Activated CD4-positive, CD25-positive, alpha-beta regulatory T cell treated with anti-CD3 and anti-CD28 coated beads, Interleukin-2, amount 50 U/mL, for 72 hours (primary cell): ENCODE data around the gene HECW1.
"Not testable (repeated sequence)": the region's sequence is repeated elsewhere in the genome, so short reads cannot be mapped to it uniquely, and the experiment has no call there.

Experiments
- DNase-seq: peaks from one replicate; pipeline ENCODE4 v3.0.0; 2021

Gene HECW1

DNA sequence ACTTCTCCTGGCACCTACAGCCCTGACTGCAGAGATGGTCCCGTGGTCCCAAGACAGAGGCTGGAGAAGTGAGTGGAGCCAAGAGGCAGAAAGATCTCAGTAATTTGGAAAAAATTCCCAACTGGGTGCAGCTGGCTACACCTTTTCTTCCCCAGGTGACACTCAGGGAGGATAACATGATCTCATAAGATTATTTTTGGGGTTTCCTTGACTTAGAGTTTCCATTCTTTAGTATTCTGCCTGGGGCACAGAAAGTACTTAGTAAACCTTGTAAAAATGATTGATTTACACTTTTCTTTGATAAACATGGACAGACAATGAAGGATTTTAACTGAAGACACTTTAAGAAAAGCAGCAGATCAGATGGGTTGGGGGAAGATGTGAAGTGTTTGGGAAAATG, 38.6 kb downstream of the HECW1 start:
- no peak for DNase-seq

DNA sequence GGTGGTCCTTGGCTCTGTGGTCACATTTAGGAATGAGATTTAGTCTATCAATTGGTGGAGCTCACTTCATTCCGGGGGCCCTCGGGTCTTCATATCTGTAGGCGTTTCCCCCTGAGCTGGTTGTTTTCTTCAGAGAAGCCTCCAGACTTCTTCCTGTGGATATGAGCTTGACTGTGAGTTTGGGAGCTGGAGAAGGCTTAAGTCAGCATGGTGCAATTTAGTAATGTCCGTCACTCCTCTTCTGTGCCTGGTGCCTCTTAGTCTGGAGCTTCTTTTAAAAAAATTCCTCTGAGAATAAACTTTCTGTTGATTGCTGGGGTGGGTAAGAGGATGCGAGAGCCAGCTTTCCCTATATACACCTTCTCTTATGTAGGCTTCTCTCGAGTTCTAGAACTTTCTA, 40.2 kb downstream of the HECW1 start:
- DNase-seq = no peak

DNA sequence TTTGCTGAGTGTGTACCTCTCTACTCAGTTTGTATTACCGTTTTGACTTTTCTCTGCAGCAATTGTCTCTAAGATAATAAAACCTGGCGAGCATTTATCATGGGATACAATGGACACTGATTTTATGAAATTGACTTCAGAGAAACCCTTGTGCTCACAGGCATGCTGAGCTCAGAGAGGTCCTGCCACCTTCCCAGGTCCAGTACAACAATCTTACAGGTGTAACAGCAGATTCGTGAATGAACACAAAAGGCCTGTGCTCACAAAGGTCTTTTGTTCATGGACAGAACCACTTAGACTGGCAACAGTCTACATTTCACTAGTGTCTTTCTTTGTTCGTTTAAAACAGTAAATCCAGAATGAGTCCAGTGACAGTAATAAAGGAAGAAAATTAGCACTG, 43.2 kb downstream of the HECW1 start:
- DNase-seq = no peak

DNA sequence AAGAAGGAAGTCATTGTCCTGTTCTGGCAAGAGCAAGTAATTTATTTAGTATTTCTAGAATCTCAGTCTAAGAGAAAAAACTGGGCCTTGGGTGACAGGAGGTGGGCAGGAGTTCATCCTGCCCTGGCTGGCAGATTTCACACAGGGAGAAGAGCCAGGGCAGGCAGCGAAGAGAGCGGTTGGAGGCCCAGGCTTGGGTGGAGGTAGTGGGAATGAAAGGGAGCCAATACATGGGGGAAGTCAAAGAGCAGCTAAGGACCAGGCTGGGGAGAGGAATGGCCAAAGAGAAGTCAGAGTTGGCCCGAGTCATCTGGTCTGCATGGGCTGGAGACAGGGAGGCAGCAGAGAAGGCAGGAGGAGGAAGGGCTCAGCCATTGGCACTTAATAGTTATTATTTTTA, 51.4 kb downstream of the HECW1 start:
- DNase-seq = no peak

DNA sequence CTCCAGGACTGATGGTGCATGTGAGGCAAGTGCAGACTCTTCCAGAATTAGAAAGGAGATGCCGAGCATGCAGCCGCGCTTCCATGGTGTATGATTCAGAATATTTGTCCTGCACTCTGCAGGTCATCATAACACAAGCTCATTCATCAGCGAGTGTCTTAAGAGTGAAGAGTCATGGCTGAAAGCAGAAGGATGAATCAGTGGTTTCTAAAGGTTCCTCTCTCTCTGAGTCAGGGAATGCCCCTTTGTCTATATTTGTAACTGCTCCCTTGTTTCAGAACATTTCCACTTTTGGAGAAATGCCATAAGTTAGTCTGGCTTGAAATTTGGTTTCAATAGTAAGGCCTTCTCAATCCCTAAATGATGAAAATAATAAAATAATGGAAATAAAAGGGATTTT, 52.3 kb downstream of the HECW1 start:
- DNase-seq = no peak

DNA sequence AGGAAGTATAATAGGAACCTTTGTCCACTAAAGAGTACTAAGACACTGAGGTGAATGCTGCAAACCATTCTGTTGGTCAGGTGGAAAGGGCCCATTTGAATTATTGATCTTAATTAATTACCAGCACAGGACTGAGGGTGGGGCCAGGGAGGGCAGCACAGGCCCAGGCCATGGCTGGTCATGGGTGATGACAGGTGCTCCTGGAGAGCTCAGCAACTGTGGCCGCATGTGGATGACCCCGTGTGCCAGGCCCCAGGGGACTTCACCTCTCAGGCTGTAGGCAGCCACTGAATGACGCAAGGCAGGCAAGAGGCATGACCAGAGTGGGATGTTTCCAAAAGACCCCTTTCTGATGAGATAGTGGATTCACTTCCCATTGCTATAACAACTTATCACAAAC, 54.2 kb downstream of the HECW1 start:
- no peak for DNase-seq

DNA sequence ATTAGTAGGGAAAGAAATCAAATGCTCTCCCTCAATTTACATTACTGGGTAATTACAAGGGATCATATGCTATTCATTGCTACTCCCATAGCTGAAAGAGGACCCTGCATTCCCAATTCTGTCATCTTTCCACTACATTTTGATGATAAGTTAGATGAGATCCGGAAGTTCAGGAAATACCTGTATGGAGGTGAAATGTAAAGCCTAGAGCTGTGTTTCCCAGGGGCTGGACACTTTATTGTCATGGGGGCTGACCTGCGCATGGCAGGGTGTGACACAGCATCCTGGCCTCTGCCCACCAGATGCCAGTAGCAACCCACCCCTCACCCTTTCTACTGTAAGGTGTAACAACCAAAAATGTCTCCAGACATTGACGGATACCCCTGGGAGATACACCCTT, 56.6 kb downstream of the HECW1 start:
- DNase-seq = no peak

DNA sequence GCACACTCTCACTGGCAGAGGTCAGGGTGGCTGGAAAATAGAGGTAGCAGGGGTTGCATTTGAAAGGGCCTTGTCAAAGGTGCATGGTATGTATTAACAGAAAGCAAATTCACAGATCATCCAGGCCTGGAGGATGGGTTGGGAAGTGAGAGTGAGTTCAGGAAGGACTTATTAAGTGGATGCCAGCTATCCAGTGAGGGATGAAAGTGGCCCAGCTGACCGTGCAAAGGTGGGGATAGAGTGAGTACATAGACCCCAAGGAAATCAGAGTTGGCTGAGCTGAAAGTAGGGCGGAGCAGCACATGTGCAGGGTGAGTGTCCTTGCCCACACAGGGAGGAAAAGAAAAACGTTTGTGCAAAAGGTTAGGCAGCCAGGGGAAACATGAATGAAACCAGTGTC, 58.1 kb downstream of the HECW1 start:
- no peak for DNase-seq

DNA sequence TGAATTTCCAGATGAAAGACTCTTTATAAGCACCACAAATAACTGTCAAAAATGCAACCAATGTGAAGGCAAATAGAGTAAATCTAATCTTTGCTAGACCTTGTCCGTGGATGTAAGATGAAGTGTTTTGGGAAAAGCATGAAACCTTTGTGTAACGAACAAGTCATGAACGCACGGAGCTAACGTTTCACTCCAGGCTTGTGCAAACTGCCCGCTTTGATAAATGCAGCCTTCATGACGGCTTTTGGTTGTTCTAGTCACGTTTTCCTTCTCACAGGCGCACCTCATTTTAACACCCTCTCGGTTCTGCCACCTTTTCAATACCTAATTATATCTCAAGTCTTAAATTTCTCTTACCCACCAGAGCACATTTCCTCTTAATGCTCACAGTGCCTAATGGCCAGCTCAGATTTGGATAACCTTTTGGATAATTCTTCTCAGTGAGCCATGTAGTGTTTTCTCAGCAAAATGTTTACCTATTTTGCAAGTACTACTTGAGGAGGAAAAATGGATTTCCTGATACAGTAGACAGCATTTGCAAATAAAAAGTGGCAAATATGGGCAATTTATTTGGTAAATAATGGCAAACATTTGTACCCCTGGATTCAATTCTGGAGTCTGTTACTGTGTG, 63.2 kb downstream of the HECW1 start:
- DNase-seq = no peak

DNA sequence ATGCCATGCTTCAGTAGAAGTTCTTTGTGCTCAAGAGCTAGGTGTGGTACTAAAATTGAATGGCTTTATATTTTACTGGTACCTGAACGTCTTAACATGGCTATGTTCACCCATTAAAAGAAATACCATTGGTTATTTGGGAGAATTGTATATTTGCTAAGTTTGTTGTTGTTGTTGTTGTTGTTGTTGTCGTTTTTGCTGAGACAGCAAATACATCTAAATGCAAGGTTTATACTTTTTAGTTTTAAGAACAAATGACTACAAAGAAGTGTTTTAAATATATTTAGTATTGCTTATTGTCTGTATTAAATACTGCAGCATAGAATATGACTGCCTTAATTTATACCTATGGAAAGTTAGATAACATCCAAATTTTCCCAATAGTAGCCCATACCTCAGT, 66.9 kb downstream of the HECW1 start:
- no peak for DNase-seq

DNA sequence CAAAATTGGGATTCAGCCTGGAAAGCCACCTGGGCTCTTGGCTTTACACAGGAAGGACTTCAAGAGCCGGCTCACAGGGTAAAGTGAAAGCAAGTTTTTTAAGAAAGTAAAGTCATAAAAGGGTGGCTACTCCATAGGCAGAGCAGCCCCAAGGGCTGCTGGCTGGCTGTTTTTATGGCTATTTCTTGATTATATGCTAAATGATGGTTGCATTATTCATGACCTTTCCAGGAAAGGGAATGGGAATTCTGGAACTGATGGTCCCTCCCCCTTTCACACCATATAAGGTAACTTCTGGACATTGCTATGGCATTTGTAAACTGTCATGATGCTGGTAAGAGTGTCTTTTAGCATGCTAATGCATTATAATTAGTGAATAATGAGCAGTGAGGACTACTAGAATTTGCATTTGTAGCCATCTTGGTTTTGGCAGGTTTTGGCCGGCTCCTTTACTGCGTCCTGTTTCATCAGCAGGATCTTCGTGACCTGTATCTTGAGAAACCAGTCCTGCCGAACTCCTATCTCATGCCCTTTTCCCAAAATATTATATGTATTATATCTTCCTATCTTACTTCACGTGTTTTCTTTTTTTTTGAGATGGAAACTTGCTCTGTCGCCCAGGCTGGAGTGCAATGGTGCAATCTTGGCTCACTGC, 80.5 kb downstream of the HECW1 start:
- no peak for DNase-seq

DNA sequence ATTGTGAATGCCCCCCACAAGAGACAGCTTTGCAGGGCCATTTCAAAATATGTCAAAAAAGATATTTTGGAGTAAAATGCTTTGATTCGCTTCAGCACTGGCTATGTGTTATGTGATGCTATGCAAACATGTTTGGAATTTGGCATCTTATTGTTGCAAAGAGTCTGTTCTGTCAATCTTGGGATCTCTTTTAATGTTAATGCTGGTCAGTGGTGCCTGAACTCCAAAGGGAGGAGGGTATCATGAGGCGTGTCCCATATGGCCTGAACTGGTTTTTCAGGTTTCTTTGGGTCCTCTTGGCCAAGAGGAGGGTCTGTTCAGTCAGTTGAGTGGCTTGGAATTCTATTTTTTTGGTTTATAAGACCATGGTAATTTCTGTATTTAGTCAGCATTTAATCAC, 81.4 kb downstream of the HECW1 start:
- DNase-seq = no peak

DNA sequence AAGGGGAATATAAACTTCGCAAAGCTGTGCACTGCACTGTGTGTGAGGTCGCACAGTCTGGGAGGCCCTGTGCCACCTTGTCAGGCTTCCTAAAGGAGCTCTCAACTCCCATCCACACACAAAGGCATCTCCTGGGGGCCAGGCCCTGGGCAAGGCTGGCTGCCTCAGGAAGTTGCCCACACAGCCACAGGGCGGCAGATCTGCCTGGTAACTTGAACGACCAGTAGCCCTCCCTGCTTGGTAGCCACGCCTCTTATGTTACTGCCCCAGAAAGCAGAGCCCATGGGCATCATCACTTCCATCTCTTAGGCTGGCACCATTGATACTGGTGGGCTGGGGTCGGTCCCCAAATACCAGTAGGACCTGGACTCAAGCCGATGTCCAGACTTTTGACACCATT, 82.8 kb downstream of the HECW1 start:
- DNase-seq = no peak

DNA sequence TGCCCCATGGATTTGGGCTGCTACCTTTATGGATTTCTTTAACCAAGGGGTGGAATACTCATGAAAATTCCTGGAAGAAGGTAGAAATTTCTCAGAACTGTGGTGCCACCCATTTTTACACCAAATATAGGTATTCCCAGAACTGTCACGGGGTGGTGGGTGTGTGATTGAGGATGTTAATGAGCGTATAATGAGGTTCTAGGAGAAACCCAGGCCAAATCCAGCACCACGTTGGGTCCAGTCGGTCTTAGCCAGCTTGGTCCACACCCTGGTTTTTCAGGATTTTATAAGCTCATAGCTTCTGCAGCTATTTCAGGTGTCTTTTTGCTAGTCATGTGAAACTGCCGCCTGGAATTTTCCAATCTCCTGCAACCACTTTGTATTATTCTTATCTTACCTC, 83.3 kb downstream of the HECW1 start:
- no peak for DNase-seq

DNA sequence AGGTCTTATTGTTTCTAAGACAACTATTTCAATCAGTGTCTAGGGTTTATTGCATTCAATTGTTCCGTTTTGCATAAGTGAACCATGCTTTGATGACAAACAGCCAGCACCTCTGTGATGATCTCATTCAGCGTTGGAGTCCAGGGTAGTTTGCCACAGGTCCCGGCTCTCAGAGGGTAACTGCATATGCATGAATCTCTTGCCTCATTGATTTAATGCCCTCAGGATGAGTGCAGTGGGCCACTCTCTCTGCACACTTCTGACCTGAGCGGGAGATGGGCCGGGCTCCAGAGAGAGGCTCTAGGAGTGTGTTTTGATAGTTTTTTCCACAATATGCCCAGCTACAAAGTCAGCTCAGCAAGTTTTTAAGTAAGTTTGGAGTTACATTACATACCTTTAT, 83.9 kb downstream of the HECW1 start:
- DNase-seq = no peak

DNA sequence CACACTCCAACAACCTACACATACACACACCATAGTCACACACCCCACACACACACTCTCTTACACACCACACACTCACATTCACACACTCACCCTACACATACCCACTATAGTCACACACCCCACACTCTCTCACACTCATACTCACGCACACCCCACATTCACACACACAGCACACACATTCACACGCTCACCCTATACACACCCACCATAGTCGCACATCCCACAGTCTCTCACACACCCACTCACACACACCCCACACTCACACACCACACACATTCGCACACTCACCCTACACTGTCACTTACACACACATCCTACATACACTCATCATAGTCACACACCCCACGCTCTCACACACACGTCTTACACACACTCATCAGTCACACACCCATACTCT, 85.6 kb downstream of the HECW1 start:
- DNase-seq = no peak

DNA sequence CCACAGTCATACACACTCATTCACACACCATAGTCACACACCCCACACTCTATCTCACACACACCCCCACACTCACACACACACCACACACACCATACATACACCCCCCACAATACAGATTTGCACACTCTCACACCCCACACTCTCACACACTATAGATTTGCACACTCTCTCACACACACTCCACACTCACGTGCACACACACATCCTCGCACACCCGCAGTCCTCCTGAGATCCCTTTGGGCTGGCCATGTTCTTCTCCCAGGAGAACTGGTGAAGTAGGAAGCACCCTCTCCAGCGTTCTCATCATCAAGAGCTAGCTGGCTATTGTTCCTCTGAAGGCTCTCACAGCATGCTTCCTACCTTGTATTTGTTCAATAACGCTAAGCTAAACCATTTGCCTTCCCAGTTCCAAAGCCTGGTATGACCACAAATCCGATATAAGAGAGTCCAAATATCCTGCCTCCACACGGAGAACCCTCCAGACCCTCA, 86.2 kb downstream of the HECW1 start:
- no peak for DNase-seq

DNA sequence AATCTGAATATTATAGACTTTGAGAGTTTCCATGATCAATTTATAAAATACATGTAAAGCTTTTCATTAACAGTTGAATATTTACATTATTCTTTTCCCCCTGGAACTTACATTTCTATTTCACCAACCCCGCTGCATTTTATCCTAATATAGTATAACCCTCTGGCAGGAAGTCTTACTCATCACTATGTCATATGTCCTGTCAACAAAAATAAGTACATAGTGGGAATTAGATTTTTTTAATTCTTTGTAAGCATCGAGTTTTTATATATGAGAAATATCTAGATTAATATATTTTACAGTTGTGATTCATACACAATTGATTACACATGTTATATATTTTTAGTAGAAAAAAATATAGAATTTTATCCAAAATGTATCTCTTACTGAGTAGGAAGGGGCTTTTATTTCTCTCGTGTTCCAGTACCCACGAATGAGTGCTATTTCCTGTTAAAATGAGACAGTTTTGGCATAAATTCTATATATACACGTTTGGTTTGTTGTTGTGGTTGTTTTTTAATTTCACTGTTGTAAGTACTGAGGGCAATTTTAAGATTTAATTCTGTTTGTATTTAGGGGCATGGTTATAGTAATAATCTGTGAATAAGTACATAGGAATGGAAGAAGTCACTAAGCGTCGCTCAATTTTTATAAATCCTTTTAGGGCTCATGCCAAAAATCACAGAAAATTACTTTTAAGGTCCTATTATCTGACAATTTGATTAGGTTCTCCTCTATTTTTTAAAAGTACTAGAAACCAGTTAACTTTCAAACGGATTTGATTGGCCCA, 87.1 kb downstream of the HECW1 start:
- no peak for DNase-seq

DNA sequence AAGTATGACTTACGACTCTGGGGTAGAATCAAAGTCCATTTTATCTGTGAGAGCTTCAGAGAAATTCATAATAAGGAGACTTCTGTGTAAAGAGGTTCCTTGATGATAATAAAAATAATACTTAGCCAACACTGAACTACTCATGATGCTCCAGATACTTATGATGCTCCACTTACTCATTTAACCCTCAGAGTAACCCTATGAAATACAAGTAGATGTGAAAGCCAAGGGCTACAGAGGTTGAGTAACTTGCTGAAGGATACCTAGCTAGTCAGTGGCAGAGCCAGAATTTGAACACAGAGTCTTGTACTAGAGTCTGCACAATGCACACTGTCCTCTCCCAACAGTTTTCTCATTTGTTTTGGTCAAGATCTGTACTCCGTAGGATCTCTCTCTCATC, 89.5 kb downstream of the HECW1 start:
- no peak for DNase-seq

DNA sequence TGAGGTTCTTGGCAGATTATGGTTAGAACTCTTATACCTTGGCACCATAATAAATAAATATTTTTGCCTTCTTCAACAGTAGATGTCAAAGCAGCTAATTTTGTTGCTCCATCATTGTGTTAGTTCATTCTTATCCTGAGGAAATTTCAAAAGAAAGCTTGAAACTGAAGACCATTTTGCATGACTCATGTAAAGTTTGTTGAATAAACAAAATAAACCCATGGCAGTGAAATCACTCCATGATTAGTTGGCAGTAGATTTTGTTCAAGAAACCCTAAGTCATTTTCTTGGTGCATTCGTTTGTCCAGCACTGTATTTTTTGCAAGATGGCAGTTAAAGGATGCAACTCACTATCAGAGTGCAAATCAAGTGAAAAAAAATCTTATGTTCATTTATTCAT, 91.6 kb downstream of the HECW1 start:
- DNase-seq = no peak

DNA sequence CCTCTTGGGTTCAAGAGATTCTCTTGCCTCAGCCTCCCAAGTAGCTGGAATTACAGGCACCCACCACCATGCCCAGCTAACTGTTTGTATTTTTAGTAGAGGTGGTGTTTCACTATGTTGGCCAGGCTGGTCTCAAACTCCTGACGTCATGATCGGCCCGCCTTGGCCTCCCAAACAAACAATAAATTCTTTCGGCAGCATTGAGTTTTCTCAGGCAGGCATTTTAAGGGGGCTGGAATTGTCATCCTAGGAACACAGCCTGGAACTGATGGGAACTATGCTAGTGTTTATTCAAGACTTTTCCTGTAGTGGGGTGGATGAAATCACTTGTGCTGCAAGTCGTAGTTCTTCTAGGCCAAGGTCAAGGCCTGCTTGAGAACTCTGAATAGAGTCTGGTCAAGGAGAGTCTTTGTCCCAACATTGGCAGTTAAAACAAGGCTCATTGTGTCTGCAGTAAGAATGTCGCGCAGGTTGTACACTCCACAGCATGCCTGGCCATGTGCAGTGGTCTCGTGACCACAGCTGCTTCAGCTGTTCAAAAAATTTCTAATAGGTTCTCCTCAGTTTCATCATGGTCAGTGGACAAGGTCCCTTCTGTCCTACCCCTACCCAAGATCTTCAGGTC, 92.8 kb downstream of the HECW1 start:
- no peak for DNase-seq

DNA sequence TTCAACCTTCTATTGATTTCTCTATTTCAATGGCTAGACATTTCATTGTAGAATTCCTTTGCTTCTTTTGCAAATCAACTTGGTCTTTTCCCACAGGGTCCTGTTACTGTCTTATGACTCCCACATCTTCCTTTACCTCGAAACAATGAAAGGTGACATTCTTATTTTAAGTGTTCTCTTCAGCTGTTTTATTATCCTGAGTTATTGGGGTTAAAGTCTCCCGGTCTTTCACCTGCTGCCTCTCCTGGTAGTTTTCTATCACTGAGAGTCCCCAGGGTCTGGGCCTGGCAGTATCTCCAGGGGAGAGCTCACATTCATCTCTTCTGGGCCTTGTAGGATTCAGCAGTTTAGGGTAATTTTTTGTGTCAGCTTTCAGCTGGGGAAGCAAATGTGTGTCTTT, 95.8 kb downstream of the HECW1 start:
- no peak for DNase-seq

DNA sequence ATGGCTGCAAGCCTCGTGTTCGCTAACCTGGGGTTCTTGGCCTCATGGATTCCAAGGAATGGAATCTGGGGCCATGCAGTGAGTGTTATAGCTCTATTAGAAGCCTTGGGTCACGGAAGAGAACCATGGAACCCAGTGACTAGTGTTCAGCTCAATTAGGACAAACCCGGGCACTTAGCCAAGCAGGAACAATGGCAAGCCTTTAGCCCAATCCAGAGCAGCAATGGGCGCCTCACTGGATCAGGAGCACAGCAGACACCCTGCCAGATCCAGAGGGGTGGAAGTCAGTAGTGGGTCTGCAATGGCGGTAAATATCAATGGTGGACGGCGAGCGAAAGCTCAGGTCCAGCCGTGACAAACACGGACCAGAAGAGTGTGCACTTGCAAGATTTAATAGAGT, 98.1 kb downstream of the HECW1 start:
- not testable (repeated sequence) for DNase-seq

DNA sequence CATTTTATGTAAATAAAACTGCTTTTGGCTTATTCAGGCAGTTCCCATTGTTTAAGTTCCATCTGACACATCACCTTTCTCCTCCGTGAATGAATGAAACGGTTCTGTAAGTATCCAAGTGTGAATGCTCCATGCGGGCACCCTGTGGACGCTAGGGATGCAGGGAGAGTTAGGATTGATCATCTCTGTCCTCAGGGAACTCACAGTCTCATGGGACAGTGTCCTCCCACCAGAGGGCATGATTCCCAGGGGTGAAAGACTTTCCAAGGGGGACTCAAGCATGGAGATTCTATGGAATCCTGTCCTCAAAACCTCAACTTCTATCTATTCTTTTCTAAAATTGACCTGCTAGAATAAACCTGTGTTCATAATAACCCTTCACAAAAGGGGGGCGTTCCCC, 98.8 kb downstream of the HECW1 start:
- DNase-seq = no peak
